NCI-H2081 (cell line): Measurements from ENCODE around the gene ZFX.
"Not testable (repeated sequence)": the region's sequence is repeated elsewhere in the genome, so short reads cannot be mapped to it uniquely, and the experiment has no call there.

Source experiments
- DNase-seq, 2 experiments: peaks; one replicate each; lab custom pipeline; 2025; lab: John Stamatoyannopoulos, UW

Gene ZFX

DNA sequence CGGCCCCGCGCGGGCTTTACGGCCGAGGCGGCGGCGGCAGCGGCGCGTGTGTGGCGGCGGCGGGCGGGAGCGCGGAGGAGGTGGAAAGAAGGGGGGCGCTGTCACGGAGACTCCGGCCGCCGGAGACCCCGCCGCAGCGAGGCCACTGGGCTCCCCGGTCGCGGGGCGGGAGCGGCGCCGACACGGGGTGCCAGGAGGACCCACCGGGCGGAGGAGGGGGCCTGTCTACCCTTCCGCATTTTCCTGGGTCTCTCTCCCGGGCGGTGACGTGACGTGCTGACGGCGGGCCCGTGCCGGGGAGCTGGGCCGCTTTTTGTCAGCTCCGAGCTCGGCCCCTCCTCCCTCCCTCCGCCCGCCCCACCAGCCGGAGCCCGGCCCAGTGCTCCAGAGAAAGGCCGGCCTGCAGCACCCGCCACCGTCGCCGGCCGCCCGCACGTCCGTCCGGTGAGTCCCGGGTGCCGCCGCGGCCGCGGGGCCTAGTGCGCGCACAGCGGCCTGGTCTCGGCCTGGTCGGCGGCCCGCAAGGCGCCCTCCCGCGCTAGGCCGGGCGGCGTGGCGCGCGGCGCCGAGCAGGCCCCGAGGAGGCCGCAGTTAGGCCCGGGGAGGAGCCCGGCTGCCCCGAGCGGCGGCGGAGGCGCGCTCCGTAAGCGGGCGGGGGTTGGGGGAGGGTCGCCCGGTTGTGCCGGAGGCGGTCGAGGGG, at the start of gene ZFX:
Gene ZFX (plus strand): TSS at position 379 of the 700 bp plus-strand sequence. CDS start 23,014 bp downstream, outside the sequence.
- DNase-seq, result peak; percentile 42 to 62

DNA sequence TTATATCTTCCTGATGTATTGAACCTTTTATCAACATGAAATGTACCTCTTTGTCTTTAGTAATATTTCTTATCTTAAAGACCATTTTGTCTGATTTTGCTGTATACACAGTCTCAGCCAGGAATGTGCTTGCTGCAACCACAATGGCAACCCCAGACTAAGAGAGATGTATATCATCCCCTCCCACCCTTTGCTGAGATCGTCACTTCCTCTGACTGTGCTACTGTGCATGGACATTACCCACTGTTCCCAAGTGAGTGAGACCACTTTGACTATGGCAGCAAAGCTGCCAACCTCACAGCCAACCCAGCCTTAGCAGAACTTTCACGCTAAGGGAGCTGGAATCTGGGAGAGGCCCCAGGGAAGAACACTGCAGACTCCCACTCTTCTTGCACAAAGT, 48.8 kb upstream of the ZFX start:
- no peak for DNase-seq

DNA sequence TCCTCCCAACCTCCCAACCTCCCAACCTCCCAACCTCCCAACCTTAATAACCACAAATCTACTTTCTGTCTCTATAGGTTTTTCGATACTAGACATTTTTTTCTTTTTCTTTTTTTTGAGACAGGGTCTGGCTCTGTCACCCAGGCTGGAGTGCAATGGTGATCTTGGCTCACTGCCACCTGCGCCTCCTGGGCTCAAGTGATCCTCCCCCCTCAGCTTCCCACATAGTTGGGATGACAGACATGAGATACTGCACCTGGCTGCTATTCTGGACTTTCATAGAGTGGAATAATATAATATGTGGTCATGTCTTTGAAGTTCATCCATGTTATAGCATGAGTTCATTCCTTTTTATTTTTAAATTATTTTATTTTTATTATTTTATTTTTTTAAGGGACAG, 39.5 kb upstream of the ZFX start:
- DNase-seq, result peak in 1 of 2 experiments; percentile 21

DNA sequence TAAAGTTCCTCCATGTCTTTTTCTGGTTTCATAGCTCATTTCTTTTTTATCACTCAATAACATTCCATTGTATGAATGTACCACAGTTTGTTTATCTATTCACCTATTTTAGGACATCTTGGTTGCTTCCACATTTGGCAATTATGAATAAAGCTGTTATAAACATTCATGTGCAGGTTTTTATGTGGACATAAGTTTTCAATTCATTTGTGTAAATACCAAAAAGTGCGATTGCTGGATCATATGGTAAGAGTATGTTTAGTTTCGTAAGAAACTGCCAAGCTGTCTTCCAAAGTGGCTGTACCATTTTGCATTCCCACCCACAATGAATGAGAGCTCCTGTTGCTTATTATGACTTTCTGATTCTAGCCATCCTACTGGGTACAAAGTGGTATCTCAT, 36.3 kb upstream of the ZFX start:
- no peak for DNase-seq

DNA sequence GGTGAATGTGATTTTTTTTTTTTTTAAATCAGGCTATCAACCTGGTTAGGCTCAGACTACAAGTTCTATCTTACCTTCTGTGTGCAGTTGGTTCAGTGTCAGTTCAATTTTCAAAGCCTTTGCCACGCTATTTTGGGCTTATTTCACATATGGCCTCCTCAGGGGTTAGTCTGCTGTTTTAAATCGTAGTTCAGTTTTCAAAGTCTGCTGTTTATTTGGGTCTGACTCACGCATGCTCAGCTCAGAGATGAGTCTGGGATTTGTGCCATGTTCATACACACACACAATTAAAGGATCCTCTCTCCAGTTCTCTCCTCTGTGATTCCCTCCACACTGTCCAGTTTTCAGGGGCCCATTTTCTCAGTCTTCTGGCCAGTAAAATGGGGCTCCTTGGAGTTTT, 32.3 kb upstream of the ZFX start:
- peak in 1 of 2 experiments; percentile 20 for DNase-seq

DNA sequence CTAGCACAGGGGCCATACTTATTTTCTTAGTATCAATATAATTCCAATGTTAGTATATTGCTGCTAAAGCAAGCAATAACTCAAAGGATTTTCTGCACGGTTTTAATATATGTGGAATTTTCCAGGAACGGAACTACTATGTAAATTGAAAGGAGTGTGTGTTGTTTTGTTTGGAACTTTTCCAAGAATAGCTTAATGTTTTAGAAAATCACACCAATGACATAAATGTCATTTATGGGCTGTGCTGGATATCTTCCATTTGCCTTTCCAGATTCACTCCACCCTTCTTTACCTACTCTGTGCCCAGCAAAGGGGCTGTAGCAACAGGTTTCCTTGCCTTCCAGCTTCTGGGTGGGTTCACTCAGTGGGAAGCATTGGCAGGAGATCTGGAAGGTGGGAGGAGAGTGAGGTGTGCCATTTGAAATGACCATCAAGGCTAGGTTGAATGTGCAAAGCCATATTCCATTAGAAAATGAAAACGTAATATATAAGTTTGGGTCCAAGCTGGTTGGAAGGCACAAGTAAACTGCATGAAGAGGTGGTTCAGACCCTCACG, 25.2 kb upstream of the ZFX start:
- peak in 1 of 2 experiments; percentile 37 for DNase-seq

DNA sequence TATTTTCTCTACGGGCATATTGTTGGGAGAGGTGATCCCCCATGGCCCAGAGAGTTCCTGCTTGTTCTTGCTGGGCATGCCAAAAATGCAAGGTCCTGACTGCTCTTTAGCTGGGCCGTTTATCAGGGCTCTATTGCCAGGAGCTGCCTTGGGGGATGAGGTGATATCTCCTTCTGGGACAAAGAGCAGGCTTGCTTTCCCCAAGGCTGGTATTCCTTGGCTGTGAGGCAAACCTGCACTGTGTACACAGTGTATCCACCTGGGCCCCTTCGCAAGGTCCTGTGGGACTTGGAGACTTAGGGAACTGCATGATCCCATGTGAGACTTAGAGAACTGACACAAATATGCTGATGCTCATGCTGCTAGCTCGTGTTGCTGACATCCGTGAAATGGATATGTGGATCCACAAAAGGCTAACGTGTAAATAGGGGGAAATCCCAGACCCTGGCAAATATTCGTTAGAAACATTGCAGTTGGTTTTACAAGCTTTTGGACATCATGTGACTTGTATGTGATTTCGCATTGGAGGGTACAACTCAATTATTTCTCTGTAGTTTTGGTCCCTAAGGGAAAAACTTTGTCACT, 24.4 kb upstream of the ZFX start:
- no peak for DNase-seq

DNA sequence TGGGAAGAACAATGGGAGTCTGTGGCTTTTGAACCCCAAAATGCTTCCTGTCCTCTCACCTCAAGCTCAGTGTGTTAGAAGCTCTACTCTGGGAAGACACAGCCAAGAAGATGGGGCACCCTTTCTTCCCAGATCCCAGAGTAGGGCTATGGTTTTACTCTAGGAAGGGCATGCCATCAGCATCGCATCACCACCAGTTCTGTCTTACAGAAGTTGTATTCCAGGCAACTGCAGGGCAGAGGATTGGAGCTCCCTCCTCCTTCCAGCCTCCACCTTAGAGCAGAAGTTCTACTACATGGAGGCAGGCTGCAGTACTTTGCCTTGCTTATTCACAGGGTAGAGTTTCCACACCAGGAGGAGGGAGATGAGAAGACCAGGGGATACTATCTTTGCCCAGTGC, 18.1 kb upstream of the ZFX start:
- DNase-seq, result no peak

DNA sequence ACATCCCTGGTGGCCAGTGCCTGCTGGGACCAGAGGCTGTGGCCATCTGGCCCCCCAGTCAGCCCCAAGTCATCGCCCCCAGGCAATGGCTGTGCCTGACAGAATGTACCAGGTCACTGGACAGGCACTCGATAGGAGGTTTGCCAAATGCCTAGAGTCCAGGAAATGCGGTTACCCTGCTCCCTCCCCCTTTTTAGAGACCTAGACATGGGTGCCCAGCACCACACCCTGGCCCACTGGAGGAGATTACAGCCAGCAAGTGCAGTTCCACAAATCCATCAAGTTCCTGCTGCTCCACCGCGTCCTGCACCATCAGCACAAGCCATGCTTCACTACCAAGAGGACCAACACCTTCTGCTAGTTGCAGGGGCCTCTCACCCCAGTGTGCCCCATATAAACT, 16.2 kb upstream of the ZFX start:
- no peak for DNase-seq

DNA sequence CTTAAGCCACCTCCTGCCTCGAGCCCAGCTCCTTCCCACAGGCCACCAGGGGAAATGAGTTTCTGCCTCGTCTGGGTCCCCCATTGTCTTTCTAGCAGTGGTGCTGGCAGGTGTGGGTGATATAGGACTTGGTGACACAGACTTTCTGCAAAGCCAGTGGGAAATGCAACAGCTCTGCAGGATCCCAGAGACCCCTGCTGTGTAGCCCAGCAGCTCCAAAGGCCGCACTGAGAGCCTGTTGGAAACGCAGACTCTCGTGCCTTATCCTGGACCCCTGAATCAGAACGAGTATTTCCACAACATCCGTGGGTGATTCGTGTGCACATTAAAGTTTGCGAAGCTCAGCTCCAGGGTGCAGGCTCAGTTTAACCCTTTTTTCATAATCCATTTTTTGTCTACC, 13.8 kb upstream of the ZFX start:
- not testable (repeated sequence) for DNase-seq

DNA sequence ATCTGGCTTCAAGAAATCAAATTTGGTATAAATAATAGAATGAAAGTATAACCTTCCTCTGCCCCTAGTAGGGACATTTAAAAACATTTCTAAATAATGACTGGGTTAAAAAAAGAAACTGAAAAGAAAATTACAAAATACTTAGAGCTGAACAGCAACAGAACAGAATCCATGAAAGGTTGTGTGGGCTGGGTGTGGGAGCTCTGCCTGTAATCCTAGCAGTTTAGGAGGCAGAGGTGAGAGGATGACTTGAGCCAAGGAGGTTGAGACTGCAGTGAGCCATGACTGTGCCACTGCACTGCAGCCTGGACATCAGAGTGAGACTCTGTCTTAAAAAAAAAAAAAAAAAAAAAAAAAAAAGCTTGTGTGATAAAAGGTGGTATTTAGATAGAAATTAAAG, 12.3 kb upstream of the ZFX start:
- DNase-seq, result no peak

DNA sequence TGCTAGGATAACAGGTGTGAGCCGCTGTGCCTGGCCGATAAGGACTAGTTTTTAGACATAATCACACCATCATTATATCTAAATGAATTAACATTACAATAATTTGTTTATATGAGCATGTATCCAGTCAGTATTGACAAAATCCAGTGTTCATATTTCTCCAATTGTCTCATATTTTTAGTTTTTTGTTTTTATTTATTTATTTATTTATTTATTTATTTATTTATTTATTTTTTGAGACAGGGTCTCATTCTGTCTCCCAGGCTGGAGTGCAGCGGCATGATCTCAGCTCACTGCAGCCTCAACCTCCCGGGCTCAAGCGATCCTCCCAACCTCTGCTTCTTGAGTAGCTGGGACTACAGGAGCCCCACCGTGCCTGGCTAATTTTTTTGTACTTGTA, 5.5 kb upstream of the ZFX start:
- not testable (repeated sequence) for DNase-seq

DNA sequence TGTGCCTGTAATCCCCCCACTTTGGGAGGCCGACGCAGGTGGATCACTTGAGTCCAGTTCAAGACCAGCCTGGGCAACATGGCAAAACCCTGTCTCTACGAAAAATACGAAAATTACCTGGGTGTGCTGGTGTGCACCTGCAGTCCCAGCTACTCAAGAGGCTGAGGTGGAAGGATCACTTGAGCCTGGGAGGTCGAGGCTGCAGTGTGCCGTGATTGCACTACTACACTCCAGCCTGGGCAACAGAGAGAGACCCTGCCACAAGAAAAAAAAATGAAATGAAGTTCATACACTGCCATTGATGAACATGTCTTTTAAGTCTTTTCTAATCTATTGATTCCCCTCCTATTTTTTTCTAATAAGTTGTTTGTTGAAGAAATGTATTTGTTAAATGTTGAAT, 5.0 kb upstream of the ZFX start:
- no peak for DNase-seq

DNA sequence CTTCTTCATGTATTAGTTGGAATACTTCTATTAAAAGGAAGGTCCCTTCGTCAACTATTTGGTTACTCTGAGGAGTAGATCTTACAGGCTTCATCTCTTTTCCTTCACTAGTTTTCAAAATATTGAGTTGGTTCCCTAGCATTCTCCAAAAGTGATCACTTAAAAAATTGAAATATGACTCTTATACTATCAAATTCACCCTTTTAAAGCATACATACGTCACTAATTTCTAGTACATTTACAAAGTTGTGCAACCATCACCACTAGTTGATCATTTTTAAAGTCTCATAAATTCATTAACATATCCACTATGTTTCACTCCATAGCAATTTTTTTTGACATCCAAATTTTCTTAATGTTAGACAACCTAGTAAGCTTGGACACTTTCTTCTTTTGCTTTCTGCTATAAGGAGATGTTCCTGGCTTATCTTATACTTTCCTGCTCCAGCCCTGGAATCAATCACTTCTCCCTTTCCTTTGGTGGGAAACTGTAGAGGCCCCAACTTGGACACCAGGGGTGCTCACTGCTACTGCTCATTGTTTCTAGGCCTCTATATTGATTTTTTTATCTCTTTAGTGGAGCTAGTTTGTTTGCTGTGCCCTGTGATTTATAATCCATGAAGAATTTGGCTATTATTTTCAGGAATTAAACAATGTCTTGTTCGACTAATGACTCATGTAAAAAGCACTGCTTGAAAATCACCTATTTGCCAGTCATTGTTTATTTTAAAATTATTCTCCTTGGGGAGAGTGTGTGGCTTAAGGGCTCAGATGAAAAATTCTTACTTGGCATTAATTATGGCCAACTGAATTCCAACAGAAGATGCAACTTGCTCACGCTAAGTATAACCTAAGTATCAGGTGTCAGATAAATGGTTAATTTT, 4.0 kb upstream of the ZFX start:
- DNase-seq, result peak in 1 of 2 experiments; percentile 17

DNA sequence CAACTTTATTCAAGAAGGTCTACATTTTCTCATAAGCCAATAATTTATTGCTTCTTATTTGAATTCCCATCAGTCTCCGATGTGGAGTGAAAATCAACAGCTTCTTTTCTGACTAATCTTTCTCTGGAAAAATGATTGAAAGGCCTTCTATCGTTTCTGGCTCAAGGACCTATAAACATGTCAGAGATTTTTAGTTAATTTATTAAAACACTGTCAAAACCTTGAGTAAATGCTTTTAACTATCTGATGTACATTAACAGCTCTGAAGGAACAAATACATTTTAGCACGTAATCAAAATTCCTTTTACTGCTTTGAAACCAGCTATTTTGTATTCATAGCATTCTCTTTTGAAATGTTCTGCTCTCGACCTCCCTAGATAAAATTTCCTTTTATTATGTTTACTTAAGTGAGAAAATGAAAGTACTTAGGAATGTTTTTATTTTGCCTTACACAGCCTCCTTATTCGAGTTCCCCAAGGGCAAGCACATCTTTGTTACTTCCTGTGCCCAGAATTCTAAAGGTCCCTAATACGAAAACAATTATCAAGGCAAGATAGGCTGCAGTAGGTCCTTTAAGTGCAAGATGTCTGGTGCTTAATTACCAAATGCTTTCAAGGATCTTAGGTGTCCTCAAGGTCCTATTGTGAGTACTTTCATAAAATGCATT, 3.1 kb upstream of the ZFX start:
- DNase-seq, result no peak

DNA sequence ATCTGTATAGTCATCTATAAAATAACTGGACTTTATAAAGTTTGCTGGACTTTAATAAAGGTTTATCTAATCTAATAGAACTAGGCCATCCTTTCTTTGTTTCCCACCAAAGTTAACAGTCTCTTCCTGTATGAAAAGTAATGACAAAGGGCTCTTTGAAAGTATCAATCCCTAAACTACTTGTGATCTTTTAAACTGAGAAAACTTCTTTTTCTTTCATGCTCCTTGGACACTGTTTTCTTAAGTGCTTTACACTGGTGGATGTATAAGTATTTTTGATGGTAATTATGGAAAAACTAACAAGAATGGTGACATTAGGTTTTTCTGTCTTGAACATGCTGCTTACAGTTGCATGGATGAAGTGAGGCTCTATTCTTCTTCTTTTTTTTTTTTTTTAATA, 2.4 kb upstream of the ZFX start:
- DNase-seq, result no peak

DNA sequence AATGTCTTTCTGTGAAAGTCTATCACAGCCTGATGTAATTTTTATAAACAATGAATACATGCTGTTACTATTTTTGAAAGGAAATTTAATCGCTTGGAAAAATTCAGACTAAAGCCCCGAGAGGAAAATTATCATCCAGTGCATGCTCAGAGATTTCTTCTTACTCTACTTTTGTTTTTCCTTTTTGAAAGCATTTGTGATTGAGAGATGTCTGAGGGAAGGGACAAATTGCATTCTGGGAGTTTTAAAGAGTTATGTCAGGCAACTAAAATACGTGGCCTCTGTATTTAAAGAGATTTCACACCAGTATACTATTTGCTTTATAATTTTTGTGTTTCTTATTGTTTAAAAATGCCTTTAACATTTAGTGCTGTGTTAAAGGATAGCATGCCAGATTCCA, 1.4 kb upstream of the ZFX start:
- DNase-seq, result no peak

DNA sequence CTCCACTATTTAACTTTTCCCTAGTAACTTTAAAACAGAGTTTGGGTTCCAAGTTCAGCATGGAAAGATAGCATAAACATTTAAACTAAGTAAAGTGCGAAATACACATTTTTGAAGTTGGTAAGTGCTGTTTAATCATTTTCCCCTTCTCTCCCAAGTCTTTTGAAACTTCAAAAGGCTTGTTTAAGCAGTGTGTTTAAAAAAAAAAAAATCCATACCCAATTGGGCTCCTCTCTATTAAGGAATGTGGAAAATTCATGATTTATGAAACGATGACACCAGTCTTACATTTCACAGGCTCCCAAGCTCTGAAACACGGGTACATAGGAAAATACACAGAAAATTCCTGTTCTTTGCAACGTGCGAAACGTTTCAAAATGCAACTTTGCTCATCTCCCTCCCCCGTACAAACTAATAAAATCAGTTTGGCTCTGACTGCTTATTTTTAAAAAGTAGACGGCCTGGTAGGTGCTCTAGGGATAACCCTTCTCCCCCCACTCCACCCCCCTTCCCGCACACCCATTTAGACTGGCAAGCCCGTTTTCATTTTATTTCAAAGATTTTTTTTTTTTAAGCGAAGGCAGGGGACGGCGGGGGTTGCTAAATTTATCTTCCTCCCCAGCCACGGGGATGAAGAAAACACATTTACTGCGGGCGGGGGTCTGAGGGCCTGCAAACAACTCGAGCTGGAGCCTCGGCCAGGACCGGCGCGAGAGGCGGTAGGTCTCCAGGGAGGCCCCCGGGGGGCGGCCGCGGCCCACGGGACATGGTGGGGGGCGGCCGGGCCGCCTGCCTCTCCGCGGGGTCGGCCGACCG, 786 bp upstream of the ZFX start:
- peak in 1 of 2 experiments; percentile 53 for DNase-seq

DNA sequence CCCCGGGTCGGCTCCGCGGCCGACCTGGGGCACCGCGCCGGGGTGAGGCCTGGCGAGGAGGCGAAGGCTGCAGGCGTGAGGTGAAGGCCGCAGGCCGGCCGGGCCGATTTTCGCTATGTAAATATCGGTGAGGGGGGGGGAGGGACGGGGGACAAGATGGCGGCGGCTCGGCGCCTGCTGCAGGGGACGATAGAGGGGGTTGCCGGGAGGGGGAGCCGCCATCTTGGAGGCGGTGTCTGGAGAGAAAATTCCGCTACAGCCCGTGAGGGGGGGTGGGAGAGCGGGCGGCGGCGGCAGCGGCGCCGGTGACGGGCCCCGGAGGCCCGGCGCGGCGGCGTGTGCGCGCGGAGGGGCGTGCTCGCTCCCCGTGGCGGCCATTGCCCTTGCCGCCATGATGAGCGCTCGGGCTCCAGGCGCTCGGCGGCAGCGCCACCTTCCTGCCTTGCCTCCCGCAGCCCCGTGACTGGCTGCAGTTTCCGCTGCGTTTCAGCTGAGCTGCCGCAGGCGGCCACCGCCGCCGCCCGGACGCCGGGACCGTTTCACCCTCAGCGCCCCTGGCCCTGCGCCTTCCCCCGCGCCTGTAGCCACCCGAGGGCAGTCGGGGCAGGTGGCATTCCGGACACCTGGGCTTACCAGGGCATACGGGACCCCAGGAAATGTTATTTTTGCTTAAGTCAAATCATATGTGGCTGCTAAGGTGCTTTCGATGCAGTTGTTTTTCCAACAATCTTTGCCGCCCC, 692 bp downstream of the ZFX start:
- DNase-seq, result peak; percentile 91 to 94

DNA sequence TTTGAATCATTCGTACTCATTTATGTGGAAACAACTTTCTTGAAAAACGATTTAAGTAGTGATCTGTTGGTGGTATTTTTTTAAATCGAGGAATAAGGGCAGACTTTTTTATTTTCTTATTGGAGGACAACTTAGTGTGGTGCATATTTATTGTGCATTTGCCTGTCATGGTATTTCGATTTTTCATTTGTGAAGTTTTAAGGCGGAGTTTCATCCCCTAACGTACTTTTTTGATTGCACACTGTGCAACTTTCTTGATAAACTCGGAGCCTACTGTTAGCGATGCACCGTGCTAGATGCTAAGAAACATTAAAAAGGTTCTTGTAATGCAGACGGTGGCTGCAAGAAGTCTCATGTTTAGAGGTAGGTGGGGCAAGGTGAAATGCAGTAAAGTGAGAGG, 1.4 kb downstream of the ZFX start:
- DNase-seq, result no peak

DNA sequence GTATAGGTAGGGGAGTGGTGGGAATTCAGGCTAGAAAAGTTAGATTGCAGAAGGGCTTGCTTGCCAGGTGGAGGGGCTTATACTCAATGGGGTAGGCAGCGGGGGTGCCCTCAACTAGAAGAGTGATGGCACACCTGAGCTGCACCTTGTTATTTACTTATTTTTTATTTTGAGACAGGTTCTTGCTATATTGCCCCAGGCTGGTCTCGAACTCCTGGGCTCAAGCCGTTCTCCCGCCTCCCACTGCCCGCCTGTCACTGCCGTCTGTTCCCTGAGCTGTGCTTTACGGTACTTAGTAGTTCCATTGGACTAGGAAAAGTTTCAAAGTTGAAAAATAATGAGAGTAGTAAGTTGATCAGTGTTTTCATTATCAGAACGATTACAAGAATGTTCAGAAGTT, 2.0 kb downstream of the ZFX start:
- DNase-seq, result no peak
